HepG2 (cell line): ENCODE measurements around the gene FNDC7. TPM values are rescaled to one million over a fixed set of nuclear protein-coding genes. Genes with fewer than 3 reads are reported as not detected.

Source experiments
- ATAC-seq: fragments of 200-7000 bp; cut with Tn5 transposase; 3 replicates; pipeline ENCODE4 v1.9.1; 2020; ENCODE audit warnings: mild to moderate bottlenecking, moderate library complexity
- BruUV-seq: library from RNA; stranded (reverse); fragments of 400-500 nt; replicated peaks from 2 replicates; lab custom pipeline; 2021; lab: Mats Ljungman, UMichigan
- CTCF ChIA-PET: fragments of 300-600 bp; formaldehyde crosslinking; extraction: SDS; loops from one replicate; lab custom pipeline; 2021; ENCODE audit warnings: low total read pairs, inconsistent platforms, low intra/inter-chr PET ratio; lab: Yijun Ruan, JAX
- POLR2A ChIA-PET: fragments of 350-600 bp; sonication (Branson Sonifier 250); formaldehyde crosslinking; loops from one replicate; lab custom pipeline; 2020; ENCODE audit warnings: antibody characterized with exemption, inconsistent platforms; lab: Yijun Ruan, JAX
- DNase-seq: peaks from one replicate; pipeline ENCODE4 v3.0.0-alpha.2; 2015; ENCODE audit warnings: low spot score
- FAIRE-seq: peaks from 3 replicates; lab custom pipeline; 2011; peaks lifted over from hg19 to GRCh38; lab: Jason Lieb, UNC
- H2AFZ ChIP-seq: one replicate; pipeline ENCODE4 v1.6.1; 2011; ENCODE audit warnings: low read length, inconsistent platforms
- H3K27ac ChIP-seq: fragments of 300-600 bp; 3 replicates; pipeline ENCODE4 v1.8.0; 2011; ENCODE audit warnings: mixed run types, mild to moderate bottlenecking, mixed read lengths, low read length, inconsistent platforms; ENCODE audit not compliant: insufficient read depth; ENCODE audit errors: extremely low read length
- H3K27me3 ChIP-seq, 2 experiments: fragments of 200-600 bp in 1 of 2; 2 replicates in 1 of 2; 3 replicates in 1 of 2; pipeline versions ENCODE4 v1.6.0 to v1.8.0; 2011; ENCODE audit warnings: low read length in 2 of 2, mild to moderate bottlenecking in 2 of 2, moderate library complexity in 2 of 2, inconsistent platforms in 1 of 2; ENCODE audit not compliant: insufficient read depth in 2 of 2, control insufficient read depth in 1 of 2
- H3K36me3 ChIP-seq, 2 experiments: fragments of 200-600 bp in 1 of 2; replicated peaks in 1 of 2; 2 replicates in 1 of 2; 3 replicates in 1 of 2; pipeline versions ENCODE4 v1.5.1 to v1.8.0; 2011; ENCODE audit warnings: low read length in 2 of 2, inconsistent platforms in 1 of 2; ENCODE audit not compliant: insufficient read depth in 2 of 2, control insufficient read depth in 1 of 2
- H3K4me1 ChIP-seq: 2 replicates; pipeline ENCODE4 v1.5.1; 2012; ENCODE audit warnings: low read length, inconsistent platforms; ENCODE audit not compliant: insufficient read depth
- H3K4me2 ChIP-seq: 2 replicates; pipeline ENCODE4 v1.6.0; 2011; ENCODE audit warnings: low read depth, low read length, inconsistent platforms
- H3K4me3 ChIP-seq, 3 experiments: fragments of 200-600 bp in 1 of 3; sonication (generic), shearing (Covaris generic) in 1 of 3; replicated peaks in 1 of 3; 2 replicates each; pipeline ENCODE4 v1.5.1; 2011 to 2016; ENCODE audit warnings: low read length in 3 of 3, inconsistent platforms in 2 of 3, low read depth in 2 of 3, mild to moderate bottlenecking in 2 of 3, control low read depth in 1 of 3, mixed read lengths in 1 of 3; ENCODE audit not compliant: insufficient read depth in 1 of 3
- H3K79me2 ChIP-seq: one replicate; pipeline ENCODE4 v1.6.1; 2011; ENCODE audit warnings: low read length, inconsistent platforms; ENCODE audit not compliant: insufficient read depth
- H3K9ac ChIP-seq: 2 replicates; pipeline ENCODE4 v1.6.0; 2011; ENCODE audit warnings: mild to moderate bottlenecking, low read depth, low read length, inconsistent platforms; ENCODE audit not compliant: insufficient read depth
- H3K9me3 ChIP-seq: 2 replicates; pipeline ENCODE4 v1.5.1; 2012; ENCODE audit warnings: mild to moderate bottlenecking, low read length
- H4K20me1 ChIP-seq: 2 replicates; pipeline ENCODE4 v1.6.0; 2011; ENCODE audit warnings: inconsistent platforms, mild to moderate bottlenecking, low read length, moderate library complexity; ENCODE audit not compliant: insufficient read depth
- ATF2 ChIP-seq: sonication (generic); formaldehyde crosslinking; IDR thresholded peaks from 2 replicates; pipeline ENCODE4 v1.4.0; 2020; ENCODE audit warnings: missing genetic modification reagents
- BRCA1 ChIP-seq: sonication (generic); formaldehyde crosslinking; IDR thresholded peaks from 2 replicates; pipeline ENCODE4 v1.4.0; 2020; ENCODE audit warnings: missing genetic modification reagents
- CREB3 ChIP-seq: sonication (generic); formaldehyde crosslinking; IDR thresholded peaks from 2 replicates; pipeline ENCODE4 v1.5.0; 2020; ENCODE audit warnings: missing genetic modification reagents
- ETV5 ChIP-seq: IDR thresholded peaks from 2 replicates; pipeline ENCODE4 v1.6.1; 2018; ENCODE audit warnings: missing biosample characterization, missing genetic modification reagents, inconsistent platforms, borderline replicate concordance
- KAT8 ChIP-seq: IDR thresholded peaks from 2 replicates; pipeline ENCODE4 v1.6.1; 2016; ENCODE audit warnings: missing genetic modification reagents, missing compliant biosample characterization
- NFIC ChIP-seq: IDR thresholded peaks from 2 replicates; pipeline ENCODE4 v1.6.1; 2012; ENCODE audit warnings: mild to moderate bottlenecking, low read length, inconsistent platforms
- SIN3B ChIP-seq: fragments of 150-350 bp; IDR thresholded peaks from 2 replicates; pipeline ENCODE4 v1.6.1; 2014; ENCODE audit warnings: low read length
- SNAPC5 ChIP-seq: sonication (generic); formaldehyde crosslinking; IDR thresholded peaks from 2 replicates; pipeline ENCODE4 v1.8.1; 2023; ENCODE audit warnings: mild to moderate bottlenecking, missing genetic modification reagents, borderline replicate concordance
- SPEN ChIP-seq: sonication (generic); formaldehyde crosslinking; IDR thresholded peaks from 2 replicates; pipeline ENCODE4 v1.5.1; 2020; ENCODE audit warnings: low read depth, mild to moderate bottlenecking, missing genetic modification reagents
- ZBTB14 ChIP-seq: sonication (generic); formaldehyde crosslinking; IDR thresholded peaks from 2 replicates; pipeline ENCODE4 v1.4.0; 2020; ENCODE audit warnings: missing genetic modification reagents
- ZMAT5 ChIP-seq: sonication (generic); formaldehyde crosslinking; IDR thresholded peaks from 2 replicates; pipeline ENCODE4 v1.5.0; 2020; ENCODE audit warnings: mild to moderate bottlenecking, low read depth, missing genetic modification reagents, borderline replicate concordance
- ZNF558 ChIP-seq: sonication (generic); formaldehyde crosslinking; IDR thresholded peaks from 2 replicates; pipeline ENCODE4 v1.9.0; 2022; ENCODE audit warnings: mild to moderate bottlenecking, missing genetic modification reagents, borderline replicate concordance
- ZNF580 ChIP-seq: IDR thresholded peaks from 2 replicates; pipeline ENCODE4 v1.6.1; 2016; ENCODE audit warnings: low read depth, borderline replicate concordance
- WGBS: methylation state at CpG from one replicate; pipeline ENCODE4 v1.1.6; 2017; ENCODE audit warnings: low lambda C conversion rate; 5-methylcytosine and 5-hydroxymethylcytosine counted together
- in situ Hi-C: cut with HindIII; loops from 2 replicates; pipeline ENCODE4 v1.10.0; 2017; ENCODE audit warnings: low pct_unique_long_range_greater_than_20kb; ENCODE audit not compliant: extremely low pct_ligation_motif_present
- intact Hi-C: fragments of 100-400 bp; cut with micrococcal nuclease; formaldehyde crosslinking; loops from one replicate; pipeline ENCODE4 v1.10.0; 2022; ENCODE audit not compliant: unreplicated experiment
- polyA plus RNA-seq, 8 experiments: library from polyadenylated mRNA; depleted of rRNA in 3 of 8; stranded (reverse) in 7 of 8; unstranded in 1 of 8; fragments of >200 nt; fragmentation: Illumina TruSeq in 4 of 8; extraction: Trizol in 4 of 8; gene quantifications; 2 replicates each; pipeline versions ENCODE4 v1.2.1 to v1.2.3, GENCODE V29; 2011 to 2016; ENCODE audit warnings: low read depth in 4 of 8, missing spikeins in 1 of 8, mixed read lengths in 1 of 8; ENCODE audit not compliant: insufficient read depth in 1 of 8
- total RNA-seq, 5 experiments: library from RNA; depleted of rRNA; stranded (reverse); fragments of >200 nt; fragmentation: Illumina TruSeq; extraction: Trizol; gene quantifications; 2 replicates each; pipeline ENCODE4 v1.2.3, GENCODE V29; 2016; ENCODE audit warnings: low read depth in 1 of 5

FNDC7 gene
- total and polyA plus RNA-seq, 2 of the 13 experiments (the other 11 are each of a cell fraction or from before 2014, with no cell fraction given), result 0.03 TPM; not detected in 1

GRCh38 chr1:108671143-108671542 is 41.6 kb upstream of the FNDC7 start:
- Histone ChIP-seq H2AFZ (no peak overlapping the region), H3K27me3 (no peaks in the 10 kb centered on the region), H3K79me2 (no peaks in the 10 kb centered on the region), H3K4me2 (no peak overlapping the region), H3K9me3 (no peaks in the 10 kb centered on the region), H3K4me1 (no peaks in the 10 kb centered on the region), H4K20me1 (no peaks in the 10 kb centered on the region), H3K9ac (no peak overlapping the region), H3K36me3 (no peaks in the 10 kb centered on the region), H3K4me3 (no peak overlapping the region), H3K27ac (no peak overlapping the region)
- in situ Hi-C loops, result no loop called here
- ATAC-seq, result no peak
- FAIRE-seq, result no peak
- BruUV-seq, result no TSS peak
- TF ChIP-seq ZNF558 (CRISPR knock-in tag) (no peak), ZNF580 (CRISPR knock-in tag) (no peak), ETV5 (no peak), SPEN (CRISPR knock-in tag) (no peak)
- 56% methylated on average over 1 of the region's 2 CpGs for WGBS
- no peak for DNase-seq
- POLR2A ChIA-PET, result no interaction called here
- intact Hi-C loops, result no loop called here
- CTCF ChIA-PET, result no interaction called here

- no peak overlapping the region for H2AFZ ChIP-seq
- no peak overlapping the region for H3K27ac ChIP-seq
- FAIRE-seq (no peak), DNase-seq (no peak), ATAC-seq (no peak)
- CTCF ChIA-PET, result no interaction called here
- no peaks in the 10 kb centered on the region for H4K20me1 ChIP-seq
- no peak overlapping the region for H3K4me3 ChIP-seq
- no peaks in the 10 kb centered on the region for H3K9me3 ChIP-seq
- no peaks in the 10 kb centered on the region for H3K27me3 ChIP-seq
- H3K9ac ChIP-seq, result no peak overlapping the region
- no peaks in the 10 kb centered on the region for H3K4me1 ChIP-seq
- no peak overlapping the region for H3K4me2 ChIP-seq
- in situ Hi-C loops (no loop called here), intact Hi-C loops (no loop called here)
- BruUV-seq, result no TSS peak
- no peaks in the 10 kb centered on the region for H3K79me2 ChIP-seq
- POLR2A ChIA-PET, result interaction anchor here (2.4 kb wide), 1 partner anchor 13 kb away, joined by 12 read pairs; the partner anchor contains the start of gene PRPF38B
- no peaks in the 10 kb centered on the region for H3K36me3 ChIP-seq
- 32% methylated on average over 4 of the region's 4 CpGs for WGBS
- TF ChIP-seq CREB3 (no peak), NFIC (no peak), ZBTB14 (CRISPR knock-in tag) (no peak), ATF2 (CRISPR knock-in tag) (no peak), SNAPC5 (no peak), BRCA1 (CRISPR knock-in tag) (no peak), KAT8 (CRISPR knock-in tag) (no peak), SIN3B (no peak), ZMAT5 (CRISPR knock-in tag) (no peak)
Observed at GRCh38 chr1:108678706-108679105, 34.0 kb upstream of the FNDC7 start.
